ENCODE measurements around the gene DEFB123. TPM values are rescaled to one million over a fixed set of nuclear protein-coding genes. Genes with fewer than 3 reads are reported as not detected.

Gene DEFB123
- total RNA-seq (ENCODE audit: low replicate concordance): not detected in 2 replicates
- long read RNA-seq: 0 reads

- no peak within 1 kb of the TSS for H3K27ac Mint-ChIP-seq
- H3K4me3 Mint-ChIP-seq: no peak within 1 kb of the TSS
- H3K4me1 Mint-ChIP-seq (ENCODE audit: unreplicated experiment): no peaks in the 10 kb centered on the region
- TF ChIP-seq CTCF (conservative IDR thresholded peaks at IDR 0.05): peak; percentile 33
- no peak for DNase-seq (ENCODE audit: extremely low spot score, unreplicated experiment)
- no peaks in the 10 kb centered on the region for H3K9me3 Mint-ChIP-seq
- H3K36me3 Mint-ChIP-seq: no peaks in the 10 kb centered on the region
- H3K27me3 Mint-ChIP-seq: no peaks in the 10 kb centered on the region
These were observed at the start of gene DEFB123 for GRCh38 chr20:31440012-31440659. Gene DEFB123 (plus strand): TSS chr20:31440632. CDS start chr20:31440699, 67 bp downstream.

GRCh38 chr20:31392836-31393235 lies 47.6 kb upstream of the DEFB123 start:
- Mint-ChIP-seq H3K9me3 (peaks cover 14% of the 10 kb centered on the region), H3K27ac (no peak overlapping the region)

GRCh38 chr20:31394900-31395299 lies 45.5 kb upstream of the DEFB123 start:
- H3K4me1 Mint-ChIP-seq (ENCODE audit: unreplicated experiment): no peaks in the 10 kb centered on the region
- no peak for TF ChIP-seq CTCF (conservative IDR thresholded peaks at IDR 0.05)
- DNase-seq (ENCODE audit: extremely low spot score, unreplicated experiment): no peak
- H3K9me3 Mint-ChIP-seq: peaks cover 10% of the 10 kb centered on the region
- H3K27ac Mint-ChIP-seq: no peak overlapping the region
- no peaks in the 10 kb centered on the region for H3K27me3 Mint-ChIP-seq
- H3K4me3 Mint-ChIP-seq: no peak overlapping the region
- no peaks in the 10 kb centered on the region for H3K36me3 Mint-ChIP-seq

More at GRCh38 chr20:31392836-31393235, 47.6 kb upstream of the DEFB123 start:
- Mint-ChIP-seq H3K36me3 (no peaks in the 10 kb centered on the region), H3K4me3 (no peak overlapping the region), H3K4me1 (ENCODE audit: unreplicated experiment) (no peaks in the 10 kb centered on the region), H3K27me3 (no peaks in the 10 kb centered on the region)
- DNase-seq (ENCODE audit: extremely low spot score, unreplicated experiment): no peak
- TF ChIP-seq CTCF (conservative IDR thresholded peaks at IDR 0.05): no peak

- H3K9me3 Mint-ChIP-seq: peaks cover 5% of the 10 kb centered on the region
- H3K27me3 Mint-ChIP-seq: no peaks in the 10 kb centered on the region
- no peak overlapping the region for H3K27ac Mint-ChIP-seq
- no peak for DNase-seq (ENCODE audit: extremely low spot score, unreplicated experiment)
- no peaks in the 10 kb centered on the region for H3K36me3 Mint-ChIP-seq
- no peak overlapping the region for H3K4me3 Mint-ChIP-seq
- H3K4me1 Mint-ChIP-seq (ENCODE audit: unreplicated experiment): no peaks in the 10 kb centered on the region
- TF ChIP-seq CTCF (conservative IDR thresholded peaks at IDR 0.05): no peak
These were observed 36.5 kb upstream of the DEFB123 start for GRCh38 chr20:31403886-31404285.

GRCh38 chr20:31406115-31406514 lies 34.3 kb upstream of the DEFB123 start, which contains the start of gene DEFB121:
Gene DEFB121 (minus strand): TSS chr20:31406215. CDS start chr20:31406152, 63 bp downstream.
- TF ChIP-seq CTCF (conservative IDR thresholded peaks at IDR 0.05): no peak
- Mint-ChIP-seq H3K9me3 (peaks cover 5% of the 10 kb centered on the region), H3K36me3 (no peaks in the 10 kb centered on the region), H3K27ac (no peak within 1 kb of the TSS), H3K4me3 (no peak within 1 kb of the TSS), H3K4me1 (ENCODE audit: unreplicated experiment) (no peaks in the 10 kb centered on the region), H3K27me3 (no peaks in the 10 kb centered on the region)
- no peak for DNase-seq (ENCODE audit: extremely low spot score, unreplicated experiment)

All from type B pancreatic cell (in vitro differentiated cells).